Neural cell (in vitro differentiated cells): Measurements from ENCODE around the gene ARFGEF3. TPM values are rescaled to one million over a fixed set of nuclear protein-coding genes. Genes with fewer than 3 reads are reported as not detected.

Experiments used
- H2AFZ ChIP-seq: fragments of 200-600, 300-800 bp; sonication (generic), shearing (Covaris generic); 2 replicates; pipeline ENCODE4 v1.6.0; 2014; ENCODE audit warnings: low read depth, mild to moderate bottlenecking, antibody characterized with exemption, low read length, moderate library complexity
- H3F3A ChIP-seq: fragments of 200-600 bp; shearing (Covaris generic); 2 replicates; pipeline ENCODE4 v1.6.1; 2016; ENCODE audit warnings: mild to moderate bottlenecking, moderate library complexity, mixed read lengths, antibody characterized with exemption, low read length; ENCODE audit not compliant: insufficient read depth, poor library complexity, severe bottlenecking
- H3K27ac ChIP-seq: fragments of 200-600, 300-800 bp; sonication (generic), shearing (Covaris generic); 2 replicates; pipeline ENCODE4 v1.5.1; 2014; ENCODE audit warnings: mild to moderate bottlenecking, low read length, moderate library complexity
- H3K27me3 ChIP-seq: fragments of 300-800, 200-600 bp; sonication (generic), shearing (Covaris generic); 2 replicates; pipeline ENCODE4 v1.6.0; 2014; ENCODE audit warnings: mild to moderate bottlenecking, low read depth, low read length, moderate library complexity; ENCODE audit not compliant: insufficient read depth
- H3K36me3 ChIP-seq: fragments of 300-800, 200-600 bp; sonication (generic), shearing (Covaris generic); 2 replicates; pipeline ENCODE4 v1.5.1; 2014; ENCODE audit warnings: mild to moderate bottlenecking, antibody characterized with exemption, low read length, moderate library complexity; ENCODE audit not compliant: insufficient read depth
- H3K4me2 ChIP-seq: fragments of 300-800, 200-600 bp; sonication (generic), shearing (Covaris generic); 2 replicates; pipeline ENCODE4 v1.6.0; 2014; ENCODE audit warnings: mild to moderate bottlenecking, low read length
- H3K4me3 ChIP-seq: fragments of 300-800, 200-600 bp; sonication (generic), shearing (Covaris generic); 2 replicates; pipeline ENCODE4 v1.5.1; 2014; ENCODE audit warnings: mild to moderate bottlenecking, low read length, moderate library complexity
- H3K79me2 ChIP-seq: fragments of 200-600 bp; shearing (Covaris generic); replicated peaks from 2 replicates; pipeline ENCODE4 v1.6.0; 2014; ENCODE audit warnings: mild to moderate bottlenecking, low read length, moderate library complexity; ENCODE audit not compliant: insufficient read depth
- H3K9ac ChIP-seq: fragments of 300-800, 200-600 bp; sonication (generic), shearing (Covaris generic); 2 replicates; pipeline ENCODE4 v1.6.1; 2016; ENCODE audit warnings: mild to moderate bottlenecking, low read length, mixed read lengths
- H3K9me2 ChIP-seq: fragments of 200-600 bp; shearing (Covaris generic); 2 replicates; pipeline ENCODE4 v1.6.1; 2016; ENCODE audit warnings: mild to moderate bottlenecking, low read length, mixed read lengths; ENCODE audit not compliant: insufficient read depth
- H3K9me3 ChIP-seq: fragments of 200-600, 300-800 bp; sonication (generic), shearing (Covaris generic); 2 replicates; pipeline ENCODE4 v1.6.1; 2016; ENCODE audit warnings: mild to moderate bottlenecking, mixed run types, low read length, moderate library complexity, mixed read lengths
- H4K20me1 ChIP-seq: fragments of 200-600 bp; shearing (Covaris generic); 2 replicates; pipeline ENCODE4 v1.6.1; 2016; ENCODE audit warnings: mild to moderate bottlenecking, mixed run types; ENCODE audit not compliant: insufficient read depth
- CTCF ChIP-seq: fragments of 450-650 bp; IDR thresholded peaks from 2 replicates; pipeline ENCODE4 v1.5.1; 2014; ENCODE audit warnings: antibody characterized with exemption, mild to moderate bottlenecking, moderate library complexity; ENCODE audit not compliant: poor library complexity, severe bottlenecking
- EP300 ChIP-seq: fragments of 450-650 bp; conservative IDR thresholded peaks from 2 replicates; pipeline ENCODE4 v1.6.1; 2014; ENCODE audit warnings: antibody characterized with exemption, mild to moderate bottlenecking, moderate library complexity; ENCODE audit not compliant: poor library complexity, severe bottlenecking
- EZH2 ChIP-seq: fragments of 200-600, 300-800 bp; shearing (Covaris generic), sonication (generic); IDR thresholded peaks from 2 replicates; pipeline ENCODE4 v1.6.1; 2014; ENCODE audit warnings: antibody characterized with exemption, low read length, borderline replicate concordance, mild to moderate bottlenecking; ENCODE audit not compliant: insufficient read depth, poor library complexity, severe bottlenecking
- MXI1 ChIP-seq: fragments of 450-650 bp; conservative IDR thresholded peaks from 2 replicates; pipeline ENCODE4 v1.6.1; 2014; ENCODE audit warnings: antibody characterized with exemption, mild to moderate bottlenecking; ENCODE audit not compliant: poor library complexity, severe bottlenecking
- POLR2AphosphoS5 ChIP-seq: IDR thresholded peaks from 2 replicates; pipeline ENCODE4 v1.6.1; 2012
- RAD21 ChIP-seq: fragments of 450-650 bp; conservative IDR thresholded peaks from 2 replicates; pipeline ENCODE4 v1.6.1; 2014; ENCODE audit warnings: antibody characterized with exemption, mild to moderate bottlenecking, moderate library complexity
- REST ChIP-seq: IDR thresholded peaks from 2 replicates; pipeline ENCODE4 v1.6.1; 2012; ENCODE audit warnings: borderline replicate concordance
- SMC3 ChIP-seq: fragments of 450-650 bp; conservative IDR thresholded peaks from 2 replicates; pipeline ENCODE4 v1.6.1; 2014; ENCODE audit warnings: antibody characterized with exemption, mild to moderate bottlenecking, moderate library complexity; ENCODE audit not compliant: poor library complexity
- TAF1 ChIP-seq: IDR thresholded peaks from 2 replicates; pipeline ENCODE4 v1.6.1; 2012; ENCODE audit warnings: low read depth
- polyA plus RNA-seq: library from polyadenylated mRNA; depleted of rRNA; stranded (reverse); fragments of >200 nt; gene quantifications from 2 replicates; pipeline ENCODE4 v1.2.3, GENCODE V29; 2014

The ARFGEF3 gene
- polyA plus RNA-seq, 1 donor from 2014 or later = 4.6 TPM

- H2AFZ ChIP-seq = no peak overlapping the region
Measured at GRCh38 chr6:138310821-138311220, 149.1 kb downstream of the ARFGEF3 start.

GRCh38 chr6:138311268-138311667 is 149.5 kb downstream of the ARFGEF3 start:
- Histone ChIP-seq H3K79me2 (no peaks in the 10 kb centered on the region), H3K27ac (no peak overlapping the region), H3F3A (no peaks in the 10 kb centered on the region), H3K27me3 (no peaks in the 10 kb centered on the region), H3K9ac (no peak overlapping the region), H2AFZ (no peak overlapping the region), H3K9me3 (no peaks in the 10 kb centered on the region), H3K4me3 (no peak overlapping the region), H3K4me2 (no peak overlapping the region), H4K20me1 (no peaks in the 10 kb centered on the region), H3K9me2 (no peaks in the 10 kb centered on the region), H3K36me3 (no peaks in the 10 kb centered on the region)
- TF ChIP-seq SMC3 = no peak
- TF ChIP-seq EP300 = no peak
- no peak for TF ChIP-seq RAD21
- TF ChIP-seq TAF1 = no peak
- TF ChIP-seq POLR2AphosphoS5 = no peak
- no peak for TF ChIP-seq REST
- TF ChIP-seq EZH2 = no peak
- no peak for TF ChIP-seq MXI1

More at GRCh38 chr6:138310821-138311220, 149.1 kb downstream of the ARFGEF3 start:
- Histone ChIP-seq H3F3A (no peaks in the 10 kb centered on the region), H3K9me2 (no peaks in the 10 kb centered on the region), H3K79me2 (no peaks in the 10 kb centered on the region), H3K9me3 (no peaks in the 10 kb centered on the region), H3K4me2 (no peak overlapping the region), H4K20me1 (no peaks in the 10 kb centered on the region), H3K4me3 (no peak overlapping the region), H3K36me3 (no peaks in the 10 kb centered on the region), H3K27ac (no peak overlapping the region), H3K9ac (no peak overlapping the region), H3K27me3 (no peaks in the 10 kb centered on the region)
- TF ChIP-seq SMC3 (no peak), EZH2 (no peak), REST (no peak), RAD21 (no peak), CTCF (no peak), POLR2AphosphoS5 (no peak), TAF1 (no peak), MXI1 (no peak), EP300 (no peak)
